Measurements from ENCODE around the gene TRAF2.

DNA sequence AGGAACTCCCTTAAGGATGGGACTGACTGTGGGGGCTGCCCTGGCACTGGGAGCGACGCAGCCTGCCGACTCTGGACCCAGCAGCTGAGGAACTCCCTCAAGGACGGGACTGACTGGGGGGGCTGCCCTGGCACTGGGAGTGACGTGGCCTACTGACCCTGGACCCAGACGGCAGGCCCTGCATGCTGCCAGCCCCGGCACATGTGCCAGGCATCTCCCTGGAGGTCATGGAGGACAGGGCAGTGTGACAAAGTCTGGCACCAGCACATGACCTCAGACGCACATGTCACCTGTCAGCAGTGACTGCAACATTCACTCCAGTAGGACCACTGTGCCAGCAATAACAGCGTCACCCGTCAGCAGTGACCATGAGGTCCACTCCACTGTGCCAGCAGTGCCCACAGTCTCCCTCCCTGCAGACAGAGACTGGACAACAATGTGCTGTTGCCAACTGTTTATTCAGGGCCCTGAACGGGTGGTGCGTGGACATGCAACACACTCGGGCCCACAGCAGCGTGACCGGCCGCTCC lies 53.7 kb downstream of the TRAF2 start:
- TF ChIP-seq EZH2 (IDR thresholded peaks at IDR 0.05) (no peak), FOXP2 (optimal IDR thresholded peaks at IDR 0.05; ENCODE audit: control extremely low read depth, extremely low read length, insufficient read depth) (no peak), POLR2AphosphoS5 (IDR thresholded peaks at IDR 0.05; ENCODE audit: borderline replicate concordance, low read depth, low read length) (no peak)

Measured in SK-N-MC (cell line).